H9 (cell line): ENCODE results near the gene KLRC1. TPM values are rescaled to one million over a fixed set of nuclear protein-coding genes. Genes with fewer than 3 reads are reported as not detected.

Experiments used
- DNase-seq: peaks from one replicate; pipeline ENCODE4 v3.0.0-alpha.2; 2017
- H2AFZ ChIP-seq: one replicate; pipeline ENCODE4 v1.6.1; 2013; ENCODE audit warnings: mild to moderate bottlenecking, low read length, control low read depth, moderate library complexity
- H2AK5ac ChIP-seq: 2 replicates; pipeline ENCODE4 v1.6.1; 2013; ENCODE audit warnings: low read length, control low read depth, mixed read lengths; ENCODE audit not compliant: insufficient read length
- H2BK120ac ChIP-seq: one replicate; pipeline ENCODE4 v1.6.1; 2013; ENCODE audit warnings: low read depth, mild to moderate bottlenecking, low read length, control low read depth, inconsistent platforms; ENCODE audit not compliant: poor library complexity, severe bottlenecking
- H2BK12ac ChIP-seq: 2 replicates; pipeline ENCODE4 v1.6.1; 2013; ENCODE audit warnings: low read length, control low read depth, mixed read lengths, low read depth; ENCODE audit not compliant: insufficient read length
- H2BK15ac ChIP-seq: 2 replicates; pipeline ENCODE4 v1.6.1; 2013; ENCODE audit warnings: low read depth, low read length, control low read depth
- H2BK20ac ChIP-seq: one replicate; pipeline ENCODE4 v1.6.1; 2013; ENCODE audit warnings: low read depth, mild to moderate bottlenecking, low read length, control low read depth, inconsistent platforms; ENCODE audit not compliant: poor library complexity, severe bottlenecking
- H2BK5ac ChIP-seq: 2 replicates; pipeline ENCODE4 v1.6.1; 2013; ENCODE audit warnings: low read length, control low read depth, mixed read lengths; ENCODE audit not compliant: insufficient read length
- H3K14ac ChIP-seq: 2 replicates; pipeline ENCODE4 v1.6.1; 2013; ENCODE audit warnings: low read length, control low read depth; ENCODE audit not compliant: insufficient read depth
- H3K18ac ChIP-seq: 2 replicates; pipeline ENCODE4 v1.6.1; 2013; ENCODE audit warnings: low read depth, mild to moderate bottlenecking, mixed read lengths, low read length, control low read depth; ENCODE audit not compliant: insufficient read length
- H3K23ac ChIP-seq: 2 replicates; pipeline ENCODE4 v1.6.1; 2013; ENCODE audit warnings: low read length, control low read depth, mixed read lengths, low read depth; ENCODE audit not compliant: insufficient read length
- H3K23me2 ChIP-seq: 2 replicates; pipeline ENCODE4 v1.6.1; 2013; ENCODE audit warnings: low read depth, mild to moderate bottlenecking, mixed read lengths, low read length, control low read depth; ENCODE audit not compliant: insufficient read length, poor library complexity, severe bottlenecking
- H3K27ac ChIP-seq: 2 replicates; pipeline ENCODE4 v1.5.1; 2013; ENCODE audit warnings: low read length, control low read depth, mixed read lengths, low read depth; ENCODE audit not compliant: insufficient read length
- H3K27me3 ChIP-seq: 2 replicates; pipeline ENCODE4 v1.6.1; 2013; ENCODE audit warnings: low read length, control low read depth, inconsistent platforms; ENCODE audit not compliant: insufficient read depth
- H3K4ac ChIP-seq: 2 replicates; pipeline ENCODE4 v1.6.1; 2013; ENCODE audit warnings: low read depth, mild to moderate bottlenecking, control low read depth, inconsistent platforms, low read length, moderate library complexity
- H3K4me1 ChIP-seq: 2 replicates; pipeline ENCODE4 v1.6.1; 2013; ENCODE audit warnings: low read length, control low read depth, inconsistent platforms; ENCODE audit not compliant: insufficient read depth
- H3K4me2 ChIP-seq: 2 replicates; pipeline ENCODE4 v1.6.1; 2013; ENCODE audit warnings: low read length, control low read depth, mixed read lengths; ENCODE audit not compliant: insufficient read length, insufficient read depth
- H3K56ac ChIP-seq: 2 replicates; pipeline ENCODE4 v1.6.1; 2013; ENCODE audit warnings: low read depth, mild to moderate bottlenecking, mixed read lengths, low read length, control low read depth; ENCODE audit not compliant: insufficient read length
- H3K79me1 ChIP-seq: 2 replicates; pipeline ENCODE4 v1.6.1; 2013; ENCODE audit warnings: low read depth, mild to moderate bottlenecking, moderate library complexity, low read length, control low read depth, inconsistent platforms; ENCODE audit not compliant: insufficient read depth, poor library complexity, severe bottlenecking
- H3K79me2 ChIP-seq: 2 replicates; pipeline ENCODE4 v1.6.1; 2013; ENCODE audit warnings: low read length, control low read depth, inconsistent platforms; ENCODE audit not compliant: insufficient read depth
- H3K9ac ChIP-seq: 2 replicates; pipeline ENCODE4 v1.6.1; 2013; ENCODE audit warnings: low read length, control low read depth, mixed read lengths; ENCODE audit not compliant: insufficient read length; ENCODE audit errors: extremely low read depth
- H3K9me3 ChIP-seq: one replicate; pipeline ENCODE4 v1.6.1; 2013; ENCODE audit warnings: low read depth, low read length, inconsistent platforms; ENCODE audit not compliant: control insufficient read depth
- H3T11ph ChIP-seq: one replicate; pipeline ENCODE4 v1.6.1; 2013; ENCODE audit warnings: mild to moderate bottlenecking, low read length, control low read depth, inconsistent platforms
- H4K20me1 ChIP-seq: one replicate; pipeline ENCODE4 v1.6.1; 2013; ENCODE audit not compliant: control insufficient read depth, insufficient read length, insufficient read depth
- H4K5ac ChIP-seq: 2 replicates; pipeline ENCODE4 v1.6.1; 2013; ENCODE audit warnings: low read depth, mild to moderate bottlenecking, mixed read lengths, low read length, control low read depth; ENCODE audit not compliant: insufficient read length
- H4K8ac ChIP-seq: replicated peaks from 2 replicates; pipeline ENCODE4 v1.6.1; 2013; ENCODE audit warnings: low read length, control low read depth, mixed read lengths, low read depth; ENCODE audit not compliant: insufficient read length
- H4K91ac ChIP-seq: 2 replicates; pipeline ENCODE4 v1.6.1; 2013; ENCODE audit warnings: low read depth, mild to moderate bottlenecking, moderate library complexity, mixed read lengths, low read length, control low read depth; ENCODE audit not compliant: insufficient read length
- H3K27ac Mint-ChIP-seq, 3 experiments: 2 replicates in 2 of 3; 3 replicates in 1 of 3; pipeline ENCODE4 v1.8.0; 2020 to 2021; ENCODE audit warnings: mixed read lengths in 3 of 3, mild to moderate bottlenecking in 1 of 3, moderate library complexity in 1 of 3
- H3K27me3 Mint-ChIP-seq: 2 replicates; pipeline ENCODE4 v1.8.0; 2021; ENCODE audit warnings: low read depth, mild to moderate bottlenecking, moderate library complexity, mixed read lengths
- H3K36me3 Mint-ChIP-seq, 3 experiments: 2 replicates in 2 of 3; 3 replicates in 1 of 3; pipeline ENCODE4 v1.8.0; 2020 to 2021; ENCODE audit warnings: low read depth in 3 of 3, mixed read lengths in 3 of 3; ENCODE audit not compliant: insufficient read depth in 1 of 3
- H3K4me1 Mint-ChIP-seq, 2 experiments: 2 replicates each; pipeline ENCODE4 v1.8.0; 2020; ENCODE audit warnings: mixed read lengths in 2 of 2
- H3K4me3 Mint-ChIP-seq, 2 experiments: 2 replicates in 1 of 2; 3 replicates in 1 of 2; pipeline ENCODE4 v1.8.0; 2020 to 2021; ENCODE audit warnings: mild to moderate bottlenecking in 2 of 2, mixed read lengths in 2 of 2, moderate library complexity in 1 of 2
- H3K9me3 Mint-ChIP-seq, 2 experiments: 2 replicates in 1 of 2; 3 replicates in 1 of 2; pipeline ENCODE4 v1.8.0; 2020; ENCODE audit warnings: mild to moderate bottlenecking in 2 of 2, mixed read lengths in 2 of 2, moderate library complexity in 1 of 2
- WGBS: extraction: QIAGEN DNeasy Blood & Tissue Kit; methylation state at CpG from one replicate; pipeline ENCODE4 v1.1.7; 2013; ENCODE audit warnings: missing lambda C conversion rate, low lambda C conversion rate, mixed read lengths; ENCODE audit not compliant: insufficient read length; ENCODE audit errors: extremely low coverage; 5-methylcytosine and 5-hydroxymethylcytosine counted together
- total RNA-seq: library from RNA; stranded (reverse); gene quantifications from 2 replicates; pipeline ENCODE4 v1.2.1, GENCODE V29; 2021
- TF ChIP-seq, protein P1 (sequence below): fragments of 200-600 bp; sonication (generic); conservative IDR thresholded peaks from 3 replicates; pipeline ENCODE4 v1.8.0; 2021; ENCODE audit warnings: antibody characterized with exemption, mild to moderate bottlenecking

The KLRC1 gene
- total RNA-seq, 1 experiment from 2014 or later = not detected

DNA sequence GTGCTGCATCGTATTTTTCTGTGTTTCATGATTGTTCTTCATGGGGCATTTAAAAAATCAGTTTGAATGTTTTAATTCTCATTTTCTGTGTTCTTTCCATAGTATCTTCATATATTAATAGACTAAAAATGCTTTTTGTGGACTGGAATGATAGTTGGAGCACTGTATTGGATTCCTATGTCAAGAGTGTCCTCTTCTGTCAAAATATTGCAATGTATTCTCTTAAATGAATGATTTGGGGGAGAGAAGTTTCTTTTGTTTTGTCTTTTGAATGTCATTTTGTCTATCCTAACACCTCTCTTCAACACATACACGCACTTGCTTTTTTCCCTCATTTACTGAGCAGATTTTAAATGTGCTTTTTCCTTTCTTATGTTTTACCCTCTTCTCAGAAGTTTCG lies 47.9 kb upstream of the KLRC1 start:
- Histone ChIP-seq H3K18ac (no peak overlapping the region), H2BK120ac (no peak overlapping the region), H4K91ac (no peak overlapping the region), H3K79me1 (no peaks in the 10 kb centered on the region), H3K56ac (no peak overlapping the region), H3K14ac (no peak overlapping the region), H2BK20ac (no peak overlapping the region), H3K4ac (no peak overlapping the region), H4K20me1 (no peaks in the 10 kb centered on the region), H2AFZ (no peak overlapping the region), H3K79me2 (no peaks in the 10 kb centered on the region), H2AK5ac (no peak overlapping the region), H3T11ph (no peak overlapping the region), H3K4me2 (no peak overlapping the region), H3K27ac (no peak overlapping the region), H3K9me3 (no peaks in the 10 kb centered on the region), H4K5ac (no peak overlapping the region), H2BK5ac (no peak overlapping the region), H4K8ac (no peak overlapping the region), H3K4me1 (no peaks in the 10 kb centered on the region), H3K27me3 (no peaks in the 10 kb centered on the region), H3K23me2 (no peaks in the 10 kb centered on the region), H2BK15ac (no peak overlapping the region), H3K23ac (no peak overlapping the region), H3K9ac (no peak overlapping the region), H2BK12ac (no peak overlapping the region)
- no peak for DNase-seq
- H3K36me3 Mint-ChIP-seq = no peaks in the 10 kb centered on the region
- TF ChIP-seq, protein P1, sequence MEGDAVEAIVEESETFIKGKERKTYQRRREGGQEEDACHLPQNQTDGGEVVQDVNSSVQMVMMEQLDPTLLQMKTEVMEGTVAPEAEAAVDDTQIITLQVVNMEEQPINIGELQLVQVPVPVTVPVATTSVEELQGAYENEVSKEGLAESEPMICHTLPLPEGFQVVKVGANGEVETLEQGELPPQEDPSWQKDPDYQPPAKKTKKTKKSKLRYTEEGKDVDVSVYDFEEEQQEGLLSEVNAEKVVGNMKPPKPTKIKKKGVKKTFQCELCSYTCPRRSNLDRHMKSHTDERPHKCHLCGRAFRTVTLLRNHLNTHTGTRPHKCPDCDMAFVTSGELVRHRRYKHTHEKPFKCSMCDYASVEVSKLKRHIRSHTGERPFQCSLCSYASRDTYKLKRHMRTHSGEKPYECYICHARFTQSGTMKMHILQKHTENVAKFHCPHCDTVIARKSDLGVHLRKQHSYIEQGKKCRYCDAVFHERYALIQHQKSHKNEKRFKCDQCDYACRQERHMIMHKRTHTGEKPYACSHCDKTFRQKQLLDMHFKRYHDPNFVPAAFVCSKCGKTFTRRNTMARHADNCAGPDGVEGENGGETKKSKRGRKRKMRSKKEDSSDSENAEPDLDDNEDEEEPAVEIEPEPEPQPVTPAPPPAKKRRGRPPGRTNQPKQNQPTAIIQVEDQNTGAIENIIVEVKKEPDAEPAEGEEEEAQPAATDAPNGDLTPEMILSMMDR = no peak
- H3K4me3 Mint-ChIP-seq = no peak overlapping the region
- H3K9me3 Mint-ChIP-seq = no peaks in the 10 kb centered on the region
- no peaks in the 10 kb centered on the region for H3K4me1 Mint-ChIP-seq
- no peak overlapping the region for H3K27ac Mint-ChIP-seq
- H3K27me3 Mint-ChIP-seq = no peaks in the 10 kb centered on the region
- WGBS = no CpG with 5 or more reads among the region's 3 CpGs
